Immature natural killer cell (primary cell): ENCODE measurements around the gene ZNF423. TPM values are rescaled to one million over a fixed set of nuclear protein-coding genes. Genes with fewer than 3 reads are reported as not detected.

Source experiments
- DNase-seq, 3 donors: peaks; one replicate each; pipeline ENCODE4 v3.0.0; 2022; ENCODE audit warnings: mixed read lengths in 1 of 3
- H3K27ac Mint-ChIP-seq, 6 donors: one replicate each; pipeline ENCODE4 v1.8.0; 2020; ENCODE audit warnings: mixed read lengths in 6 of 6, mild to moderate bottlenecking in 5 of 6, inconsistent platforms in 4 of 6, moderate library complexity in 3 of 6
- H3K27me3 Mint-ChIP-seq, 3 donors: one replicate each; pipeline ENCODE4 v1.8.0; 2020 to 2021; ENCODE audit warnings: low read depth in 3 of 3, mild to moderate bottlenecking in 3 of 3, mixed read lengths in 3 of 3, moderate library complexity in 3 of 3, inconsistent platforms in 1 of 3
- H3K36me3 Mint-ChIP-seq, 3 donors: one replicate each; pipeline ENCODE4 v1.8.0; 2020; ENCODE audit warnings: mixed read lengths in 3 of 3, inconsistent platforms in 2 of 3, mild to moderate bottlenecking in 2 of 3
- H3K4me1 Mint-ChIP-seq, 2 donors: one replicate each; pipeline ENCODE4 v1.8.0; 2020; ENCODE audit warnings: inconsistent platforms in 2 of 2, mild to moderate bottlenecking in 2 of 2, mixed read lengths in 2 of 2, moderate library complexity in 1 of 2
- H3K4me3 Mint-ChIP-seq, 5 donors: one replicate each; pipeline ENCODE4 v1.8.0; 2020; ENCODE audit warnings: mild to moderate bottlenecking in 5 of 5, mixed read lengths in 5 of 5, inconsistent platforms in 3 of 5, moderate library complexity in 3 of 5
- H3K9me3 Mint-ChIP-seq, 6 donors: one replicate each; pipeline ENCODE4 v1.8.0; 2020; ENCODE audit warnings: mild to moderate bottlenecking in 6 of 6, mixed read lengths in 6 of 6, inconsistent platforms in 4 of 6, moderate library complexity in 3 of 6
- polyA plus RNA-seq, 3 donors: library from polyadenylated mRNA; unstranded; fragments of 300-500 nt; fragmentation: Illumina TruSeq; gene quantifications; one replicate each; pipeline ENCODE4 v1.2.3, GENCODE V29; 2021

The ZNF423 gene
- polyA plus RNA-seq, 3 donors from 2014 or later, result not detected

GRCh38 chr16:49615576-49615975 lies 240.3 kb downstream of the ZNF423 start:
- Mint-ChIP-seq H3K9me3 (no peaks in the 10 kb centered on the region), H3K36me3 (no peaks in the 10 kb centered on the region), H3K4me3 (no peak overlapping the region), H3K4me1 (no peaks in the 10 kb centered on the region), H3K27ac (no peak overlapping the region), H3K27me3 (peaks cover 0 to 2% (median 1%) of the 10 kb centered on the region in 3 donors)
- no peak for DNase-seq

GRCh38 chr16:49610983-49611382 lies 244.9 kb downstream of the ZNF423 start:
- Mint-ChIP-seq H3K27me3 (peaks cover 0 to 15% (median 4%) of the 10 kb centered on the region in 3 donors), H3K9me3 (no peaks in the 10 kb centered on the region), H3K36me3 (no peaks in the 10 kb centered on the region)

DNA sequence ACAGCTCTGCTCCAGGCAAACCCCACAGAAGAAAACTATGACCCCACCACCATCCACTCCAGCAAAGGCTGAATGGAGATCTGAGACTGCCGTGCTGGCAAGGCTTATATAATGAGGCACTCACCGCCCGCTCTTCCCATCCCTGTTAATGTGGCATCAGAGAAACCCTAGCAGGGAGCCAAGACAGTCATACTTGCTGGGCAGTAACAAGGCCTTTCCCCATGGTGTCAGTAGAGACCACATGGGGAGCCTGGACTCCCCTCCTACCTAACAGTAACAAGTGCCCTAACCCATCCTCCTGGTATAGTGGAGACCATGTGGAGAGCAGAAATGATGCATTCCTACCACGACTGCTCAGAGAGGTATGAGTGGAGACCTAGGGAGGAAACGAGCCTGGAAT lies 247.1 kb downstream of the ZNF423 start:
- DNase-seq, result no peak
- Mint-ChIP-seq H3K27me3 (peaks cover 3 to 13% (median 4%) of the 10 kb centered on the region in 3 donors), H3K36me3 (no peaks in the 10 kb centered on the region), H3K27ac (no peak overlapping the region), H3K4me1 (no peaks in the 10 kb centered on the region), H3K4me3 (no peak overlapping the region), H3K9me3 (no peaks in the 10 kb centered on the region)

More at GRCh38 chr16:49610983-49611382, 244.9 kb downstream of the ZNF423 start:
- Mint-ChIP-seq H3K4me3 (no peak overlapping the region), H3K27ac (no peak overlapping the region), H3K4me1 (no peaks in the 10 kb centered on the region)
- no peak for DNase-seq

DNA sequence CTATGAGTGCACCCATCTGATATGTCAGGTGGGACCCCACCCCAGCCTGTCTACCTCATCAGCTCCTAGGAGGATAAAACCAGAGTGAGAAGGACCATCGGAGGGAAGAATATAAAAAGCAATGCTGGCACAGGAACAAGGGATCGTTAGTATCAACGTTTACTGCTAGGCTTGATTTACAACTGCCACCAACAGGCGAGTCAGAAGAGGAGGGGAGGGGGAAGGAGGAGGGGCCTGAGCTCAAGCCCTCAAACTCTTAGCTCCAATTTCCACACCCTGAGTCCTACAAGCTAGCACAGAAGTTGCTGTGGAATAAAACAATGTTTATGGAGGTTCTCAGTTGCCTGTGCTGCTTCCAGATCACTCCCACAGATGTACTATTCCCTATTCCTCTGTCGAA lies 247.8 kb downstream of the ZNF423 start:
- peaks cover 3 to 13% (median 4%) of the 10 kb centered on the region in 3 donors for H3K27me3 Mint-ChIP-seq
- H3K36me3 Mint-ChIP-seq, result no peaks in the 10 kb centered on the region
- no peak for DNase-seq
- no peaks in the 10 kb centered on the region for H3K4me1 Mint-ChIP-seq
- H3K9me3 Mint-ChIP-seq, result no peaks in the 10 kb centered on the region
- no peak overlapping the region for H3K4me3 Mint-ChIP-seq
- H3K27ac Mint-ChIP-seq, result no peak overlapping the region

DNA sequence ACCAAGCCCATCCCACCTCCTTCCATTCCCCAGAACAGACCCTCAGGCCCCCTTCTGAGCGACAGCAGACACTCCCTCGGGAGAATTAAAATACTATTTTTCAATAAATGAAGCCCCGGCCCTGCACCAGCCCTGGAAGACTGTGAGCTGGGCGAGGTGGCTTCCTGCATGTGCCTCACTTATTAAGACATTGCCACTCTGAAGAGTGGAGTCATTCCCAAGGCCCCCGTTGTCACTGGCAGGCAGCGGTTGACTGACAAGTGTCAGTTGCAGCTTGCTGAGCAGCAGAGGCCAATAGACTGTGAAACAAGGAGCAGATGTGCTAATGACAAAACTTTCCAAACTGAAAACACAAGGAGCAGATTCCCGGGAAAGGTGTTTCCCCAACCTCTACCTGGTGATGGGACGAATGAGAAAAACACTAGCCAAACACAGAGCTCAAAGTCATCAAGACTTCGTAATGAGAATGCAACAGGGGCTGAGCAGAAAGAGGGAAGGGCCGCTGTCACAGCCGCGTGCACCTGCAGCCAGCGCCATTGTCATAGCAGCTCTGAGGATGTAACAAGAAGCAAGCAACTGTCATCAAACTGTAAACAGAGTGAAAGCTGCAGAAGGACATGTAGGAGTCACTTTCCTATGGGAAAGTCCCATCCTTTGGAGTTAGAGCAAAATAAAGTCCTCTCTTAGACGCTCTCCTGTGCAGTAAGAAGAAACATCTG lies 250.2 kb downstream of the ZNF423 start:
- no peak overlapping the region for H3K4me3 Mint-ChIP-seq
- no peak for DNase-seq
- H3K36me3 Mint-ChIP-seq, result no peaks in the 10 kb centered on the region
- H3K27me3 Mint-ChIP-seq, result peaks cover 3 to 13% (median 4%) of the 10 kb centered on the region in 3 donors
- no peak overlapping the region for H3K27ac Mint-ChIP-seq
- H3K9me3 Mint-ChIP-seq, result no peaks in the 10 kb centered on the region
- no peaks in the 10 kb centered on the region for H3K4me1 Mint-ChIP-seq

- Mint-ChIP-seq H3K9me3 (no peaks in the 10 kb centered on the region), H3K36me3 (no peaks in the 10 kb centered on the region), H3K4me3 (no peak overlapping the region), H3K27ac (no peak overlapping the region), H3K4me1 (no peaks in the 10 kb centered on the region), H3K27me3 (peaks cover 2 to 11% (median 3%) of the 10 kb centered on the region in 3 donors)
- DNase-seq, result no peak
These were observed 251.3 kb downstream of the ZNF423 start for GRCh38 chr16:49604602-49605001.

DNA sequence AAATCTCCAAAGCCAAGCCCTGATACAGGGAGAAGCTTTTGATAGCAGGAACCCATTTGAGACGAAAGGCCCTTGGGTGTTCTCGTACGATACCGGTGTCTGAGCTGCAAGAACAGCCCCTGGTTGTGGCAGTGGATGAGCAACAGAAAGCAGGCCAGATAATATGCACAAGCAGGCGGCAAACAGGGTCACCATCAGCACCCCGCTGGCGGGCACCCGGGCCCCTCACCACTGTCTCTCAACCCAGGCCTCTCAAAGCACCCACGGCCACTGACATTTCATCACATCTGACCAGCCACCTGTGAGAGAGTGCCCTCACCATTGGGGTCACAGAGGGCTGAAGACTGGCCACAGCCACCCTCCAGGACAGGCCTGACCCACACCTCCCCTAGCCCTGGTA lies 252.0 kb downstream of the ZNF423 start:
- Mint-ChIP-seq H3K9me3 (no peaks in the 10 kb centered on the region), H3K36me3 (no peaks in the 10 kb centered on the region), H3K27ac (no peak overlapping the region), H3K4me1 (no peaks in the 10 kb centered on the region), H3K27me3 (peaks cover 3 to 8% (median 3%) of the 10 kb centered on the region in 3 donors), H3K4me3 (no peak overlapping the region)
- DNase-seq, result no peak

DNA sequence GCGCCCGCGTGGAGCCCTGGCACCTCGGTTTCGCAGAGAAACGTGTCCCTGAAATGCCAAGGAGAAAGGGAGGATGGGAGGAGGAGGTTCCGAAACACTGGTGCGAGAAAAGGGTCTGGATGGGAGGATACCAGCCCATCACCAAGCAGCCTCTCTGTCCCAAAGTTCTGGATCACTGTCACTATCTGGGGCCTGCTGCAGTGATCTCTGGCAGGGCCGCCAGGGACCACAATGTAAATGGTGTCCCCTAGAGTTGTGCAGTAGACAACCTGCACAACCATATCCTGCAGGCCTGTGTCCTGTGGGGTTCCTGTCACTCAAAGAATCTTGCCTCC lies 253.0 kb downstream of the ZNF423 start:
- H3K27me3 Mint-ChIP-seq, result peaks cover 2 to 4% (median 3%) of the 10 kb centered on the region in 3 donors
- DNase-seq, result no peak
- H3K4me3 Mint-ChIP-seq, result no peak overlapping the region
- no peaks in the 10 kb centered on the region for H3K36me3 Mint-ChIP-seq
- no peak overlapping the region for H3K27ac Mint-ChIP-seq
- H3K4me1 Mint-ChIP-seq, result no peaks in the 10 kb centered on the region
- no peaks in the 10 kb centered on the region for H3K9me3 Mint-ChIP-seq

- DNase-seq, result no peak
- Mint-ChIP-seq H3K4me3 (no peak overlapping the region), H3K27ac (no peak overlapping the region), H3K27me3 (peaks cover 0 to 3% (median 2%) of the 10 kb centered on the region in 3 donors), H3K9me3 (no peaks in the 10 kb centered on the region), H3K4me1 (no peaks in the 10 kb centered on the region), H3K36me3 (no peaks in the 10 kb centered on the region)
These were observed 253.5 kb downstream of the ZNF423 start for GRCh38 chr16:49602201-49602975.

DNA sequence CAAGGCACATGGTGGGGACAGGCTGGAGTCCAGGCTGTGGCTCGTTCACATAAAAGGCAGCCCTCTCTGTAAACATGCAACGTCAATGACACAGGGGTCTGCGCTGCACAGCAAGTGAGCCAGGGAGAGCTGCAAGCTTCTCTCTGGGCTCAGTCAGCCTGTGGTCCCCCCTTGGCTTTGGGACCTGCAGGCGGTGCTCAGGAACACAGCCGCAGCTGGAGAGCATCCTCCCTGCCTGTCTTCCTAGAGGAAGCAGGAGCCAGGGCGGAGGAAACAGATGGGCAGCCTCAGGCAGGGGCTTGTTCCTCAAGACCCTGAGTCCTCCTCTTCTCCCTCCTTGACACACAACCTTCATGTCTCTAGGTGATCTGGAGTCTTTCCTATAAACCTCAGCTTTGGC lies 254.3 kb downstream of the ZNF423 start:
- Mint-ChIP-seq H3K36me3 (no peaks in the 10 kb centered on the region), H3K27me3 (peaks cover 0 to 3% (median 2%) of the 10 kb centered on the region in 3 donors), H3K4me3 (no peak overlapping the region), H3K4me1 (no peaks in the 10 kb centered on the region), H3K27ac (no peak overlapping the region), H3K9me3 (no peaks in the 10 kb centered on the region)
- no peak for DNase-seq

- Mint-ChIP-seq H3K9me3 (no peaks in the 10 kb centered on the region), H3K27me3 (peaks cover 0 to 3% (median 2%) of the 10 kb centered on the region in 3 donors), H3K36me3 (no peaks in the 10 kb centered on the region), H3K27ac (no peak overlapping the region), H3K4me1 (no peaks in the 10 kb centered on the region), H3K4me3 (no peak overlapping the region)
- DNase-seq, result no peak
These were observed 254.9 kb downstream of the ZNF423 start for GRCh38 chr16:49600976-49601375.

GRCh38 chr16:49600536-49600935 lies 255.4 kb downstream of the ZNF423 start:
- H3K4me3 Mint-ChIP-seq, result no peak overlapping the region
- no peaks in the 10 kb centered on the region for H3K36me3 Mint-ChIP-seq

DNA sequence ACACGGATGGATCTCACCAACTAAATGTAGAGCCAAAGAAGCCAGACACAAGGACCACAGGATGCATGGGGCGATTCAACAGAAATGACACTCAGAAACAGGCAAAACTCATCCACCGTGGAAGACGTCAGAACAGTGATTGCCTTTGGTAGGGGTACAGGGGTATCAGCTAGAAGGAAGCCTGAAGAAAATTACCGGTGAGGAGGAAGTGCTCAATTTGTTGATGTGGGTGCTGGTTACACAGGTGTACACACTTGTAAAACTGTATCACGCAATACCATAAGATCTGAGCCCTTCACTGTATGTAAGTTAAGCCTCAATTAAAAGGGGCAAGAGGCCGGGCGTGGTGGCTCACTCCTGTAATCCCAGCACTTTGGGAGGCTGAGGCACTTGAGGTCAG lies 256.2 kb downstream of the ZNF423 start:
- no peaks in the 10 kb centered on the region for H3K4me1 Mint-ChIP-seq
- no peak overlapping the region for H3K4me3 Mint-ChIP-seq
- no peaks in the 10 kb centered on the region for H3K36me3 Mint-ChIP-seq
- no peak for DNase-seq
- H3K9me3 Mint-ChIP-seq, result no peaks in the 10 kb centered on the region
- H3K27me3 Mint-ChIP-seq, result peaks cover 0 to 4% (median 1%) of the 10 kb centered on the region in 3 donors
- H3K27ac Mint-ChIP-seq, result no peak overlapping the region

More at GRCh38 chr16:49600536-49600935, 255.4 kb downstream of the ZNF423 start:
- H3K9me3 Mint-ChIP-seq, result no peaks in the 10 kb centered on the region
- H3K4me1 Mint-ChIP-seq, result no peaks in the 10 kb centered on the region
- no peak overlapping the region for H3K27ac Mint-ChIP-seq
- no peak for DNase-seq
- peaks cover 0 to 4% (median 1%) of the 10 kb centered on the region in 3 donors for H3K27me3 Mint-ChIP-seq

DNA sequence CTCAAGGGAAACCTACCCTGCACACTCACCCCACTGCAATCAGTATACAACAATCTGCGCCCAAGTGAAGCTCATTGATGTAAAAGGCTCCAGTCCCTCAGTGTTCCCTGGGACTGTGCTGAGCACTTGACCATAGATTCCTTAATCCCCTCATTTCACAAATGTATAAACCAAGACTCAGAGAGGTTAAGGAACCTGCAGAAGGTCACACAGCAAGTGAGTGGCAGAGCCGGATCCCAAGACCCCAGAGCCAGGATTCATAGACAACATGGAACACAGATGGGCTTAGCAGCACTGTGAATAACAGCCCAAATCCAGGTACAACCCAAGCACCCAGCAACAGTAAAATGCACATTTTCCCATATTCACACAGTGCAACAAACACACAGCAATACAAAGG lies 256.6 kb downstream of the ZNF423 start:
- no peaks in the 10 kb centered on the region for H3K9me3 Mint-ChIP-seq
- H3K27ac Mint-ChIP-seq, result no peak overlapping the region
- H3K4me1 Mint-ChIP-seq, result no peaks in the 10 kb centered on the region
- H3K36me3 Mint-ChIP-seq, result no peaks in the 10 kb centered on the region
- no peak overlapping the region for H3K4me3 Mint-ChIP-seq
- H3K27me3 Mint-ChIP-seq, result peaks cover 1 to 7% (median 2%) of the 10 kb centered on the region in 3 donors
- DNase-seq, result no peak
